ENCODE results near the gene CCDC88B.

CCDC88B gene

DNA sequence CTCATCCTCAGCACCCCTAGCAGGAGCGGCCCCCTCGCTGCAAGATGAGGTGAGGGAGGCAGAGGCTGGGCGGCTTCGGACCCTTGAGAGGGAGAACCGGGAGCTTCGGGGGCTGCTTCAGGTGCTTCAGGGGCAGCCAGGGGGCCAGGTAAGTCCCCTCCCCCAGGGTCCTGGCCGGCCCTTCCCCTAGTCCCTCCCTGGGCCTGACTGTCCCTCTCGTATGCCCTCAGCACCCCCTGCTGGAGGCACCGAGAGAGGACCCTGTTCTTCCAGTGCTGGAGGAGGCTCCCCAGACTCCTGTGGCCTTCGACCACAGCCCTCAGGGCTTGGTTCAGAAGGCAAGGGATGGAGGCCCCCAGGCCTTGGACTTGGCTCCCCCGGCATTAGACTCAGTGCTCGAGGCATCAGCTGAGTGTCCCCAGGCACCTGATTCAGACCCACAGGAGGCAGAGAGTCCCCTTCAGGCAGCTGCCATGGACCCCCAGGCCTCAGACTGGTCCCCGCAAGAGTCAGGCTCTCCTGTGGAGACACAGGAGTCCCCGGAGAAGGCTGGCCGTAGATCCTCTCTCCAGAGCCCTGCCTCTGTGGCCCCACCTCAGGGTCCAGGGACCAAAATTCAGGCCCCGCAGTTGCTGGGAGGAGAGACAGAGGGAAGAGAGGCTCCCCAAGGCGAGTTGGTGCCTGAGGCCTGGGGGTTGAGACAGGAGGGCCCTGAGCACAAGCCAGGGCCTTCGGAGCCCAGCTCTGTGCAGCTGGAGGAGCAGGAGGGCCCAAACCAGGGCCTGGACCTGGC lies 4.0 kb downstream of the CCDC88B start:
- DNase-seq (ENCODE audit: low spot score): peak; percentile 59

DNA sequence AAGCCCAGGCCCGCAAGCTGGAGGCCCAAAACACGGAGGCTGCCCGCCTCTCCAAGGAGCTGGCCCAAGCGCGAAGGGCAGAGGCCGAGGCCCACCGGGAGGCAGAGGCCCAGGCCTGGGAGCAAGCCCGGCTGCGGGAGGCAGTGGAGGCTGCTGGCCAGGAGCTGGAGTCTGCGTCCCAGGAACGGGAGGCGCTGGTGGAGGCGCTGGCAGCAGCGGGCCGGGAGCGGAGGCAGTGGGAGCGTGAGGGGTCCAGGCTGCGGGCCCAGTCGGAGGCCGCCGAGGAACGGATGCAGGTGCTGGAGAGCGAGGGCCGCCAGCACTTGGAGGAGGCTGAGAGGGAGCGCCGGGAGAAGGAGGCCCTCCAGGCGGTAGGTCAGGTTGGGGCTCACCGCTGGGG lies 4.8 kb downstream of the CCDC88B start:
- DNase-seq (ENCODE audit: low spot score): no peak

DNA sequence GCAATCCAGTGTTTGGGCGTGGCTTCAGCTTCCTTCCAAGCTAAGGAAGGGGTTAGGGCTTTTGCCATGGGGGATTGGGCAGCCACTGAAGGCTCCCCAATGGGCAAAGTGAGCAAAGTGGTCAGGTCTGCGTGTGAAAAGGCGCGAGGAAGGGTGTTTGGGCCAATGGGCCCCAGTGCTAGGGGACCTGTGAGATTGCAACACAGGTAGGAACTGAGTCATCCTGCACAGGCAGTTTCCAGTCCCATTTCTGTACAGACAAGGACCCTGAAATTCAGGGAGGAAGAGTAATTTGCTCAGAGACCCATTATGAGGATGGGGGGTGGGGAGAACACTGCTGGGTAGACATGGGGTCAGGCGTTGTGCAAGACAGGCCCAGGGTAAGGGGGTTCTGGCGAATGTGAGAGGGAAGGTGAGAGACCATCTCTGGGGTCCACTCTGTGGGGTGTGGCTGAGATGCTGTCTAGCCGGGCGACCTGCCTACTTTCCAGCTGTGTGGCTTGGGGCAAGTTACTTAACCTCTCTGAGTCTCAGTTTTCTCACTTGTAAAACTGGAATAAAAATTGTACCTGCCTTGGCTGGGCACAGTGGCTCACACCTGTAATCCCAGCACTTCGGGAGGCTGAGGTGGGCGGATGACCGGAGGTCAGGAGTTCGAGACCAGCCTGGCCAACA lies 7.3 kb downstream of the CCDC88B start:
- DNase-seq (ENCODE audit: low spot score): no peak

DNA sequence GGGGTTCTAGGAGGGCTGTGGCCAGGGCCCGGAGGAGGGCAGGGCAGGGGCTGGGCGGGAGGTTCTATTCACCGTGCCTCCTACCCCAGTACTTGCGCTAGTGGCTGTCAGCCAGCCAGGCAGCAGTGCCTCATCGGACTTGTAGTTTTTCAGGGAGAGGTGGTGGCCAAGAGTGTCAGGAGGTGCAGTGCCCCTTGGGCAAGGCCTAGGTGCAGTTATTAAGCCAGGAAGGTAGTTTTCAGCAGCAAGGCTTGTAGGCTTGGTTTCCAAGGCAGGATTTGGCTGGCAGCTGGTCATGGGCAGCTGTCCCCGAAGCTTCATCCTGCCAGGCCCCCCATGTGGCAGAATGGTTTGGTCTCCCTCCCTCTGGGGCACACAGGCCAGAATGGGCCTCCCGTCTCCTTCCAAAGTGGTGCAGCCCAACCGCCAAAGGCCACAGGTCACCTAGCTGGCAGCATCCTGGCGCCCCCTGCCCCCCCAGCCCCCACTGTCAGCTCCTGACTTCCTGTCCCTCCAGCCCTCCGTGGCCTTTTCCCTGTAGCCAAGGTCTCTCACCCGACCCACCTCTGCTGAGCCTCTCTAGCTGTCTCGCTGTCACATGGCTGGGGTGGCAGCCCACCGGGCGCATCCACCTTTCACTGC lies 8.5 kb downstream of the CCDC88B start:
- DNase-seq (ENCODE audit: low spot score): no peak

DNA sequence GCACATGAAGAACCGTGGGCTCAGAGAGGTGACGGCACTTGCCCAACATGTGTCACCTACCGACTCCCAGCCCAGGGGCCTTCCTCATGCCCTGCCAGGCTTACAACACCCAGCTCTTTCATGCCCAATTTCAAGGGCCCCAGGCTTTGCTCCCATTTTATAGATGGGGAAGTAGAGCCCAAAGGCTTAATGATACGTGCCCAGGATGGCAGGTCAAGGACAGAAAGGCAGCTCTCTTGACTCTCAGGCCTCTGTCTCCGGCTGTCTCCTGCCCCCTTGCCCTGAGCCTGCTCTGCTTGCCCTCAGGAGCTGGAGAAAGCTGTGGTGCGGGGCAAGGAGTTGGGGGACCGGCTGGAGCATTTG lies 9.0 kb downstream of the CCDC88B start:
- no peak for DNase-seq (ENCODE audit: low spot score)

DNA sequence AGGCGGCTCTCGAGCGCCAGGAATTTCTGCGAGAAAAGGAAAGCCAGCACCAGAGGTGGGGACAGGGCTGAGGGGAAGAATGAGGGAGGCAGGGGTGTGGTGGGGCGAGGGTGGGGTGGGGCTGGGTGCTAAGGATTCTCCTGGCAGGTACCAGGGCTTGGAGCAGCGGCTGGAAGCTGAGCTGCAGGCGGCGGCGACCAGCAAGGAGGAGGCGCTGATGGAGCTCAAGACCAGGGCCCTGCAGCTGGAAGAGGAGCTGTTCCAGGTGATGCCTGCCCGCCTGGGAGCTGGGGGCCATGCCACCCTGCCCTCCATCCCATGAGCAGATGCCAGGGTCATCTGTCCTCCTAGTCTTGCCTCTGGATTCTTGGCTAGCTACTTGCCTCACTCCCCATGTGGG lies 9.4 kb downstream of the CCDC88B start:
- DNase-seq (ENCODE audit: low spot score): no peak

DNA sequence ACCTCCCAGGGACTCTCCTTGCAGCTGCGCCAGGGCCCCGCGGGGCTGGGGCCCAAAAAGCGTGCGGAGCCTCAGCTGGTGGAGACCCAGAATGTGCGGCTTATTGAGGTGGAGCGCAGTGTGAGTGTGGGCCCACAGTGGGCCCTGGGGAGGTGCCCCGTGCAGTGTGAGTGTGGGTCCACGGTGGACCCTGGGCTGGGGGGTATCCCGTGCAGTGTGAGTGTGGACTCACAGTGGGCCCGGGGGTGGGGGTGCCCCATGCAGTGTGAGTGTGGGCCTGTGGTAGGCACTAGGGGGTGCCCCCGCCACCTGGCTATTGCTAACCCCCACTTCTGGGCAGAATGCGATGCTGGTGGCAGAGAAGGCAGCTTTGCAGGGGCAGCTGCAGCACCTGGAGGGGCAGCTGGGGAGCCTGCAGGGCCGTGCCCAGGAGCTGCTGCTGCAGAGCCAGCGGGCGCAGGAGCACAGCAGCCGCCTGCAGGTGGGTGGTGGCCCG lies 11.2 kb downstream of the CCDC88B start:
- DNase-seq (ENCODE audit: low spot score): no peak

DNA sequence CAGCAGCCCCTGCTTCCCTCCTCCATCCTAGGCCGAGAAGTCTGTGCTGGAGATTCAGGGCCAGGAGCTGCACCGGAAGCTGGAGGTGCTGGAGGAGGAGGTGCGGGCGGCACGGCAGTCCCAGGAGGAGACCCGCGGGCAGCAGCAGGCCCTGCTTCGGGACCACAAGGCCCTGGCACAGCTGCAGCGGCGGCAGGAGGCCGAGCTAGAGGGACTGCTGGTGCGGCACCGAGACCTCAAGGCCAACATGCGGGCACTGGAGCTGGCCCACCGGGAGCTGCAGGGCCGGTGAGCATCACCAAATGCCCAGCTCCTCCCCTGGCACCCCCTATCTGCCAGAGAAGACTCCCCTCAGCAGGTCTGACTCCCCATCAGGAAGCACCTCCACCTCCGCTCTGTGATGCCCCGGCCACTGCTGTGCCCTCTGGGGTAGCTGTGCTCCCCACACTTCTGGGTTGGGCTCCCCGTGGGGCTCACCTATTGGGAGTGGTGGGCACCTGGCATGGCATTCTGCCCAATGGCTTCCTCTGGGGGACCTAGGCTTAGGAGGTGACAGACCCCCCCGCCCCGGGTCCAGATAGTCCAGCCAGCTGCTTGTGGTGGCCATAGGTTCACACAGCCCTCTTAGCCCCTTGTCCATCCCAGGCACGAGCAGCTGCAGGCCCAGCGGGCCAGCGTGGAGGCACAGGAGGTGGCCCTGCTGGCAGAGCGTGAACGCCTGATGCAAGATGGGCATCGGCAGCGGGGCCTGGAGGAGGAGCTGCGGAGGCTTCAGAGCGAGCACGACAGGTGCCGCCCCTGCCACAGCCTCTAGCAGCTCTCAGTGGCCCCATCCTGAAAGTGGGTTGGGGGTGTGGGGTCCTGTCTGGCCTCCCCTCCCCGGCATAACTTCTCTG lies 12.3 kb downstream of the CCDC88B start:
- no peak for DNase-seq (ENCODE audit: low spot score)

DNA sequence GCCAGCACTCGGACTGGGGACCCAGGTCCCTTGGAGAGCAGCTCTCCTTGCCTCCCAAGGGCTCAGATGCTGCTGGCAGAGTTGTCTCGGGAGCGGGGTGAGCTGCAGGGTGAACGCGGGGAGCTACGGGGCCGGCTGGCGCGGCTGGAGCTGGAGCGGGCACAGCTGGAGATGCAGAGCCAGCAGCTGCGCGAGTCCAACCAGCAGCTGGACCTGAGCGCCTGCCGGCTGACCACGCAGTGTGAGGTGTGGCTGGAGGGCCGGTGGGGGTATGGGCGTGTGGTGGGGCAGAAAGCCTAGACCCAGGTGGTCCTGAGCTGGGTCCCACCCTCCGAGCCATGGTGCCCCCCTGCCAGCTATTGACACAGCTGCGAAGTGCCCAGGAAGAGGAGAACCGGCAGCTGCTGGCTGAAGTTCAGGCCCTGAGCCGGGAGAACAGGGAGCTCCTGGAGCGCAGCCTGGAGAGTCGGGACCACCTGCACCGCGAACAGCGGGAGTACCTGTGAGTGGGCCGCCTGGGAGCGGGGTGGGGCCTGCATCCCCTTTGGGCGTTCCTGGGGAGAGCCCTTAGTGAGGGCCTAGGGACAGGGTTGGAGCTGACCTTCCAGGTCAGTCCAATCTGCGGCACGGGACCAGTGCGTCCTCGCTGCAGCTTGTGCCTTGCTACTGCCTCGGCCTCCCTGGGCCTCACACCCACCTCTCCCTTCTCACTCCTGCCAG lies 13.2 kb downstream of the CCDC88B start:
- DNase-seq (ENCODE audit: low spot score): no peak

DNA sequence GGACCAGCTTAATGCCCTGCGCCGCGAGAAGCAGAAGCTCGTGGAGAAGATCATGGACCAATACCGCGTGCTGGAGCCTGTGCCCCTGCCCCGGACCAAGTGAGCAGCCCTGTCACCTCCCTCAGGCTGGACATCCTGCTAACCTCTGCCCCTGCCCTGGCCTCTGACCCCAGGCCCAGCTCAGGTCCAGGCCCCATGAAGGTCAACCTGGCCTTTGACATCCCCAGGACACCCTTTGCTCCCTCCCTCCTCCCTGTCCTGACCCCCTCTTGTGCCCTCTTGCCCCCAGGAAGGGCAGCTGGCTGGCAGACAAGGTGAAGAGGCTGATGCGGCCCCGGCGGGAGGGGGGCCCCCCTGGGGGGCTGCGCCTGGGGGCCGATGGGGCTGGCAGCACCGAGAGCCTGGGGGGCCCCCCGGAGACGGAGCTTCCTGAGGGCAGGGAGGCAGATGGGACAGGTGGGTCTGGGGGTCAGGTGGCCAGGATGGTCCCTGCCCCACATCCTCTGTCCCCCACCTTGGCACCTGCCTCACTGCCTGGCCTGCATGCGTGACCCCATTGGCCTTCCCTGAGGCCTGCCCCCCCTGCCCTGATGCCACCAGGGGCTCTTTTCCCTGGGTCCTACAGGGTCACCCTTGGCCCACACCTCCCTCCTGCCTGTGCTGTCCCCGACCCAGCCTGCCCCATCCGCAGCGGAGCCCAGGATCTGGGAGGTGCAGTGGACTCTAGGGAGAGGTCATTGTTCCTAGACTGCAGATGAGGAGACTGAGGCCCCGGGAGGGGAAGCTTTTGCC lies 13.9 kb downstream of the CCDC88B start:
- DNase-seq (ENCODE audit: low spot score): no peak

DNA sequence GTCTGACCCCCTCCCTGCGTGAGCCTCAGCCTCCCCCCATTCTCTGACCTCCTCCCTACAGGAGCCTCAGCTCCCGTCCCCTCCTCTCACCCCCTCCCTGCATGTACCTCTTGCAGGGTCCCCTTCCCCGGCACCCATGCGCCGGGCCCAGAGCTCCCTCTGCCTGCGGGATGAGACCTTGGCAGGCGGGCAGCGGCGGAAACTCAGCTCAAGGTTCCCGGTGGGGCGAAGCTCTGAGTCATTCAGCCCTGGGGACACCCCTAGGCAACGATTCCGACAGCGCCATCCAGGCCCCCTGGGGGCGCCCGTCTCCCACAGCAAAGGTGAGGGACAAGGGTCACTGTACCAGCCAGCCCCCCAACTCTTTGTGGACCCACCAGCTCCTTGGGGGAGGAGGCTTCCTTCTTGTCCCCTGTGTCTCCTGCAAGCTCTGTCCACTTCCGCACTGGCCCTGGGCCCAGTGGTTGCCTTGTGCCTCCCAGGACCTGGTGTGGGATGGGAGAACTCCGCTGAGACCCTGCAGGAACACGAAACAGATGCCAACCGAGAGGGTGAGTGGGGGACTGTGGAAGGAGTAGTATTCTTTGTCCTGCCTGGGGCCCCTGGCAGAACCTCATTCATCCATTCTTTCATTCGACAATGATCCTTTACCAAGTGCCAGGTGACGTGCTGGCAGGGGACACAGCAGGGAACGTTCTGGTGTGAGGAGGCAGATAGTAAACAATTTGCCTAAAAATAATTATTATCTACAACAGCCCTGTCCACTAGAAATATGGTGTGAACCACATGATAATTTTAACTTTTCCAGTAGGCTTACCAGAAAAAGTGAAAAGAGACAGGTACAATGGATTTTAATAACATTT lies 15.3 kb downstream of the CCDC88B start:
- peak; percentile 80 for DNase-seq (ENCODE audit: low spot score)

DNA sequence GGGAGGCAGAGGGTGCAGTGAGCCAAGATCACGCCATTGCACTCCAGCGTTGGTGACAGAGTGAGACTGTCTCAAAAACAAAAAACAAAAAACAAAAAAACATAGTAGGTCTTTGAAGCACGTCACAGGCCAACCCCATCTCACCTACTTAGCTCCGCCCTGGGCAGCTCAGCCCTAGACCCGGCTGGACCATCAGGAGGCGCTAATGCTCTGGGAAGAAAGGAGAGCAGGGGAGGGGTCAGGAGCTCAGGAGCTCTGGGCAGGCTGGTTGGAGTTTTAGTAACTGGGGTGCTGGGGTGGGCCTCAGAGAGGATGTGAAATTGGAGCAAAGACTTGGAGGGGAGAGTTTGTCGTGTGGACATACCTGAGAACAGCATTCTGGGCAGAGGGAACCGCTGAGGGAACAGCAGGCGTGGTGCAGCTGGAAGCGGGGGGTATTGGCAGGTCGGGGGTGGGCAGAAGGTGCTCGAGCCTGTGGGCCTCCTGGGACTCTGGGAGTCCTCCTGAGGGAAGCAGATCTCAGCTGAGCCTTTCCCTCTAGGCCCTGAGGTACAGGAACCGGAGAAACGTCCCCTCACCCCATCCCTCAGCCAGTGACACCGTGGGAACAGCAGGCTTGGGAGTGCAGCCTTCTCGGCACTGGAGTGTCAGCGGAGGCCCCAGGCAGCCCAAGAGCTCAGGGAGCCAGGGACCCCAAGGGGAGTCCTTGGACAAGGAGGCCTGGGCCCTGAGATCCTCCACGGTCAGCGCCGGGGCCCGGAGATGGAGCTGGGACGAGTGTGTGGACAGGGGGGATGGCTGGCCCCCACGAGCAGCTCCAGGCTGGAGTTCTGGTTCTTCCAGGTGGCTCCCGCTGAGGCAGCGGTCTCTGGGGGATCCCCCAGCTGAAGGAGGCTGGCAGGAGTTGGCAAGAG lies 16.8 kb downstream of the CCDC88B start:
- DNase-seq (ENCODE audit: low spot score): peak; percentile 45

DNA sequence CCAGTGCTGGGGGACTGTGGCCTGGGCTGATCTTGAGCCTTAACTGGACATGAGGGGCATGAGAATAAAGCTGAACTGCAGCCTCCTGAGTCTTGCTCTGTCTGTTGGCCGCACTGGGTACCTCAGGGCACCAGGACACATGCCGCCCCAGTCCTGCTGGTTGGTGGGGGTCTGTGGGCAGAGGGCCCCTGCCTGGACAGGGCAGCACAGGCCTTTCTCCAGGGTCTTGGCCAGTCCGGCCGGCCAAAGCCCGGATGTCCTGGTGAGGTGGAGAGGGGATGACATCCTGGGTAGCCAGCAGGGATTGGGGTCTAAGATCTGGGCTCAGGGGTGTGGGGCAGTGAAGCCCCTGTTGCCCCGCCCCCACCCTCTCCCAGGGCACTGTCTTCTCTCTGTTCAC lies 17.4 kb downstream of the CCDC88B start:
- no peak for DNase-seq (ENCODE audit: low spot score)

DNA sequence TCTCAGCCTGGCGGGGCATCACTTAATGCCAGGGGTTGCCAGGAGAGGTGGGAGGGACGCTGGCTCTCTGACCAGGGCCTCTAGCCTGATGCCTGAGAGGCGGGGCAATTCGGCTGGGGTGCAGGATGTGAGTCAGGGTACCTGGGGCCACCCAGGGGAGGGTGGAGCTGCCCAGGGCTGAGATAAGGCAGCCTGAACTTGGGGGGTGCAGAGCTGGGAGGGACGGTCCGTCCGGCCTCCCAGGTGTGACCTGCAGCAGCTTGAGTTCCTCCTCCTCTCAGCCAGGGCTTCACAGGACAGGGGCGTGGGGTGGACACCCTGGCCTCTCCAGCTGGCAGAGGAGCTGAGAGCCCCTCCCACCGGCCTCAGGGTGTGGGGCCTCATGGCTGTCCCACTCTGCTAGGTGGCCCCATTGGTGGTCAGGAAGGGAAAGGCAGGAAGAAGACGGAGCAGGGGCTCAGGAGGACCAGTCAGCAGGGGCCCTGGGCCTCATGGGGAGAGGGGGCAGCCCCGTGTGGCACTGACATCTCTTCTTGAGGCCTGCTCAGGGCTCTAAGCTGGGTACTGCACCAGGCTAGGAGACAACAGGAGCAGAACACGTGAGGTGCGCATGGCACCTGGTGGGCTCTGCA lies 18.0 kb downstream of the CCDC88B start:
- DNase-seq (ENCODE audit: low spot score): peak; percentile 65

DNA sequence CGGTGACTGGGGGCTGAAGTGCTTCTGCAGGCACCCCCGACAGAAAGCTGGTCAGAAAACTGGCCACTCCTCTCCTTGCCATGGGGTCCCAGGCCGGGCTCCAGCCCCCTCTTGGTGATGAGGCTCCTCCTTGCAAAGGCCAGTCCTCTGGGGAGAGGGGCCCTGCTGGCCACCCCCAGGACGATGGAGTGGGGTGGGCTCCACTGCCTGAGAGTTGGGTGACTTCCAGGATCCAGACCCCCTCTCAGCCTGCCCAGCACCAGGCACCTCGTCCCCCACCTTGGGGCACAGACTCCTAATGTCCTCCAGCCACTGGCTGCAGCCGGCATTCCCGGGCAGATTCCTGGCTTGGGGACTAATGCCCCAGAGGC lies 18.5 kb downstream of the CCDC88B start:
- no peak for DNase-seq (ENCODE audit: low spot score)

DNA sequence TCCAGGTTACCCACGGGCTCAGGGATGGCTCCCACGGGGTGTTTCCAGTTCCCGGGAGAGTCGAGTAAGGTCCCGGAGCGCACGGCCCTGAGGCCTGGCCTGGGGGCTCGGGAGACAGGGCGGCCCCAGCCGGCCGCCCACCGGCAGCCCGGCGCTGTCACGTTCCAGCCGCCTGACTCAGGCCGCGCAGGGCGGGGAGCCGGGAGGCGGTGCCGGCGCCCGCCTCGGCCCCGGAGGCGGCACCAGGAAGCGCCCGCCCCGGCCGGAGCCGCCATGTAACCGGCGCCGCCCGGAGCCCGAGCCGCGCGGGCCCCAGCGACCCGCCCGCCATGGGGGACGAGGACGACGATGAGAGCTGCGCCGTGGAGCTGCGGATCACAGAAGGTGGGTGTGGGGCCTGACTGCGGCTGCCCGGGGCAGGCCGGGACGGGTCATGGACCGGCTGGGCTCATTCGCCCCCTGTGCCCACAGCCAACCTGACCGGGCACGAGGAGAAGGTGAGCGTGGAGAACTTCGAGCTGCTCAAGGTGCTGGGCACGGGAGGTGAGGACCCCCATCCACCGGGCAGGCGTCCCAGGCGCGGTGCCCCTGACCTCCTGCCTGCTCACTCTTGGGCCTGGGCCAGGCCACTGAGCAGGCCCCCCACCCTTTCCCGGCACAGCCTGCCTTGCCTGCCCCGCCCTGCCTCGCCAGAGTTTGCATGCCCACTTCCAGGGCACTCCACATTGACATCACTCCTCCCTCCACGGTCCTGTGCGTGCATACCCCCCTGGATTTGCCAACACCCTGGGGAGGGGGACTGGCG lies 19.1 kb downstream of the CCDC88B start, which contains the start of gene RPS6KA4:
TSS of gene RPS6KA4 (plus strand) at position 256 of the 805 bp plus-strand sequence. CDS start at position 330, 74 bp downstream.
- DNase-seq (ENCODE audit: low spot score): peak; percentile 63
